ENCODE results near the gene STX7.

STX7 gene

GRCh38 chr6:132412656-132413498 is 100.0 kb downstream of the STX7 start:
- DNase-seq: no peak

GRCh38 chr6:132411296-132411695 is 101.6 kb downstream of the STX7 start:
- no peak for DNase-seq

- no peak for DNase-seq
Observed at GRCh38 chr6:132410830-132411229, 102.1 kb downstream of the STX7 start.

- DNase-seq: no peak
Observed at GRCh38 chr6:132405143-132405915, 107.6 kb downstream of the STX7 start.

- no peak for DNase-seq
Observed at GRCh38 chr6:132404736-132405135, 108.2 kb downstream of the STX7 start.

GRCh38 chr6:132404330-132404729 is 108.6 kb downstream of the STX7 start:
- no peak for DNase-seq

- no peak for DNase-seq
Observed at GRCh38 chr6:132401618-132402285, 111.2 kb downstream of the STX7 start.

- DNase-seq: no peak
Observed at GRCh38 chr6:132400883-132401617, 111.9 kb downstream of the STX7 start, which contains the start of gene MOXD1. MOXD1 (minus strand) TSS chr6:132401475; CDS start chr6:132401426, 49 bp downstream.

GRCh38 chr6:132400555-132400882 is 112.4 kb downstream of the STX7 start:
- no peak for DNase-seq

- DNase-seq: no peak
Observed at GRCh38 chr6:132399376-132400074, 113.4 kb downstream of the STX7 start.
